Measurements from ENCODE around the gene TSPAN5. TPM values are rescaled to one million over a fixed set of nuclear protein-coding genes. Genes with fewer than 3 reads are reported as not detected.

The TSPAN5 gene
- total RNA-seq, 6 experiments from 2014 or later, result 59.6 to 75.4 (median 67.6) TPM

- Mint-ChIP-seq H3K27ac (peak overlapping the region; percentile 84), H3K36me3 (ENCODE audit: low read depth) (peaks cover 50% of the 10 kb centered on the region), H3K4me1 (ENCODE audit: low read depth) (peaks cover 79% of the 10 kb centered on the region), H3K4me3 (peak overlapping the region; percentile 58), H3K9me3 (peaks cover 26% of the 10 kb centered on the region), H3K27me3 (ENCODE audit: insufficient read depth) (no peaks in the 10 kb centered on the region; the same call in 1 of the 2 replicates)
- TF ChIP-seq CTCF (IDR thresholded peaks at IDR 0.05), result no peak
- DNase-seq, result peak; percentile 41
These were observed 54.5 kb downstream of the TSPAN5 start for GRCh38 chr4:98603683-98604521.

- Mint-ChIP-seq H3K9me3 (peaks cover 32% of the 10 kb centered on the region), H3K36me3 (ENCODE audit: low read depth) (peaks cover 58% of the 10 kb centered on the region), H3K4me3 (no peak overlapping the region), H3K4me1 (ENCODE audit: low read depth) (peaks cover 73% of the 10 kb centered on the region), H3K27me3 (ENCODE audit: insufficient read depth) (no peaks in the 10 kb centered on the region; the same call in 1 of the 2 replicates), H3K27ac (no peak overlapping the region)
- DNase-seq, result no peak
- no peak for TF ChIP-seq CTCF (IDR thresholded peaks at IDR 0.05)
These were observed 56.1 kb downstream of the TSPAN5 start for GRCh38 chr4:98602270-98602669.

GRCh38 chr4:98601708-98602107 is 56.7 kb downstream of the TSPAN5 start:
- Mint-ChIP-seq H3K36me3 (ENCODE audit: low read depth) (peaks cover 56% of the 10 kb centered on the region), H3K27me3 (ENCODE audit: insufficient read depth) (no peaks in the 10 kb centered on the region; the same call in 1 of the 2 replicates), H3K9me3 (peaks cover 32% of the 10 kb centered on the region), H3K4me3 (peak overlapping the region; percentile 6), H3K4me1 (ENCODE audit: low read depth) (peaks cover 69% of the 10 kb centered on the region), H3K27ac (peak overlapping the region; percentile 53)
- TF ChIP-seq CTCF (IDR thresholded peaks at IDR 0.05), result peak; percentile 42; the same call in 1 of the 2 replicates
- peak; percentile 60 for DNase-seq

GRCh38 chr4:98599617-98600205 is 58.7 kb downstream of the TSPAN5 start:
- no peak overlapping the region; the same call in 1 of the 2 replicates for H3K4me3 Mint-ChIP-seq
- H3K27me3 Mint-ChIP-seq (ENCODE audit: insufficient read depth), result no peaks in the 10 kb centered on the region; the same call in 1 of the 2 replicates
- DNase-seq, result no peak
- H3K9me3 Mint-ChIP-seq, result peaks cover 32% of the 10 kb centered on the region
- H3K36me3 Mint-ChIP-seq (ENCODE audit: low read depth), result peaks cover 44% of the 10 kb centered on the region
- no peak overlapping the region for H3K27ac Mint-ChIP-seq
- no peak for TF ChIP-seq CTCF (IDR thresholded peaks at IDR 0.05)
- peaks cover 49% of the 10 kb centered on the region for H3K4me1 Mint-ChIP-seq (ENCODE audit: low read depth)

GRCh38 chr4:98586962-98587354 is 71.5 kb downstream of the TSPAN5 start:
- Mint-ChIP-seq H3K9me3 (no peaks in the 10 kb centered on the region), H3K36me3 (ENCODE audit: low read depth) (peaks cover 19% of the 10 kb centered on the region), H3K4me1 (ENCODE audit: low read depth) (peaks cover 62% of the 10 kb centered on the region), H3K4me3 (no peak overlapping the region), H3K27ac (no peak overlapping the region), H3K27me3 (ENCODE audit: insufficient read depth) (no peaks in the 10 kb centered on the region)
- TF ChIP-seq CTCF (IDR thresholded peaks at IDR 0.05), result no peak
- DNase-seq, result no peak

Data from HFFc6 (cell line).